Testis (tissue), 2 donors: Measurements from ENCODE around the gene LIMS2.

Source experiments
- CTCF ChIP-seq, 3 experiments: fragments of 450-650 bp in 2 of 3; fragments of 200-600 bp in 1 of 3; sonication (generic) in 1 of 3; IDR thresholded peaks; one replicate each; pipeline ENCODE4 v1.5.1; 2016 to 2019; ENCODE audit warnings: antibody characterized with exemption in 3 of 3, mild to moderate bottlenecking in 2 of 3, moderate library complexity in 1 of 3
- POLR2A ChIP-seq: fragments of 450-650 bp; IDR thresholded peaks from one replicate; pipeline ENCODE4 v1.6.1; 2017; ENCODE audit warnings: antibody characterized with exemption, mild to moderate bottlenecking, moderate library complexity

GRCh38 chr2:127671557-127672302 lies 3.6 kb downstream of the LIMS2 start:
- TF ChIP-seq CTCF (IDR thresholded peaks at IDR 0.05): no peak
- no peak for TF ChIP-seq POLR2A
